Naive thymus-derived CD4-positive, alpha-beta T cell (primary cell): ENCODE results near the gene USP37. TPM values are rescaled to one million over a fixed set of nuclear protein-coding genes. Genes with fewer than 3 reads are reported as not detected.
A peak's percentile ranks its signal among the peaks of the same experiment; 100 is the strongest.

ENCODE experiments used
- ATAC-seq: fragments of 150-1000 bp; cut with Tn5 transposase; 2 replicates; pipeline ENCODE4 v1.10.0; 2021; ENCODE audit warnings: mild to moderate bottlenecking, moderate library complexity
- CTCF ChIA-PET: fragments of 350-600 bp; sonication (Branson Sonifier 250); formaldehyde crosslinking; loops from one replicate; lab custom pipeline; 2021; ENCODE audit warnings: antibody characterized with exemption; lab: Charles Lee
- POLR2A ChIA-PET: fragments of 350-600 bp; sonication (Branson Sonifier 250); formaldehyde crosslinking; loops from one replicate; lab custom pipeline; 2021; ENCODE audit warnings: antibody characterized with exemption, inconsistent platforms; lab: Charles Lee
- DNase-seq, 9 donors: peaks; one replicate each; pipeline versions ENCODE4 v3.0.0 to v3.0.0-alpha.2; 2020 to 2022; ENCODE audit warnings: mixed read lengths in 1 of 9
- H3K27ac ChIP-seq: one replicate; pipeline ENCODE4 v1.7.0; 2013; ENCODE audit warnings: mild to moderate bottlenecking, low read depth, low read length, moderate library complexity
- H3K27me3 ChIP-seq, 2 donors: one replicate each; pipeline ENCODE4 v1.7.0; 2013; ENCODE audit warnings: low read length in 2 of 2, mild to moderate bottlenecking in 2 of 2, moderate library complexity in 2 of 2; ENCODE audit not compliant: control insufficient read depth in 2 of 2, insufficient read depth in 2 of 2
- H3K36me3 ChIP-seq, 3 experiments: 1 replicate in 2 of 3; 2 replicates in 1 of 3; pipeline ENCODE4 v1.7.0; 2013; ENCODE audit warnings: low read length in 3 of 3, mild to moderate bottlenecking in 3 of 3, moderate library complexity in 1 of 3; ENCODE audit not compliant: insufficient read depth in 3 of 3, control insufficient read depth in 2 of 3
- H3K4me1 ChIP-seq, 2 donors: one replicate each; pipeline ENCODE4 v1.7.0; 2013; ENCODE audit warnings: low read length in 2 of 2, mild to moderate bottlenecking in 2 of 2, moderate library complexity in 1 of 2; ENCODE audit not compliant: control insufficient read depth in 2 of 2, insufficient read depth in 2 of 2
- H3K4me3 ChIP-seq: 2 replicates; pipeline ENCODE4 v1.7.0; 2013; ENCODE audit warnings: mild to moderate bottlenecking, low read length
- H3K9me3 ChIP-seq, 3 experiments: 1 replicate in 2 of 3; 2 replicates in 1 of 3; pipeline ENCODE4 v1.7.0; 2013; ENCODE audit warnings: low read length in 3 of 3; ENCODE audit not compliant: control insufficient read depth in 2 of 3
- H3K27ac Mint-ChIP-seq, 9 donors: one replicate each; pipeline ENCODE4 v1.8.0; 2020 to 2022; ENCODE audit warnings: mixed read lengths in 9 of 9, mild to moderate bottlenecking in 8 of 9, moderate library complexity in 5 of 9, inconsistent platforms in 2 of 9
- H3K27me3 Mint-ChIP-seq, 5 donors: one replicate each; pipeline ENCODE4 v1.8.0; 2021 to 2022; ENCODE audit warnings: mixed read lengths in 5 of 5, mild to moderate bottlenecking in 1 of 5
- H3K36me3 Mint-ChIP-seq, 5 donors: one replicate each; pipeline ENCODE4 v1.8.0; 2020 to 2022; ENCODE audit warnings: mixed read lengths in 5 of 5, mild to moderate bottlenecking in 3 of 5, inconsistent platforms in 1 of 5
- H3K4me1 Mint-ChIP-seq, 7 donors: one replicate each; pipeline ENCODE4 v1.8.0; 2020 to 2022; ENCODE audit warnings: mixed read lengths in 7 of 7, mild to moderate bottlenecking in 3 of 7, inconsistent platforms in 1 of 7
- H3K4me3 Mint-ChIP-seq, 10 donors: one replicate each; pipeline ENCODE4 v1.8.0; 2020 to 2022; ENCODE audit warnings: mild to moderate bottlenecking in 10 of 10, mixed read lengths in 10 of 10, moderate library complexity in 6 of 10, inconsistent platforms in 2 of 10
- H3K9me3 Mint-ChIP-seq, 11 donors: one replicate each; pipeline ENCODE4 v1.8.0; 2020 to 2022; ENCODE audit warnings: mixed read lengths in 11 of 11, mild to moderate bottlenecking in 4 of 11, inconsistent platforms in 1 of 11, moderate library complexity in 1 of 11
- intact Hi-C, 2 donors: fragments of 100-400 bp; cut with micrococcal nuclease; formaldehyde crosslinking; loops; one replicate each; pipeline ENCODE4 v1.15.1; 2023
- polyA plus RNA-seq, 2 donors: library from polyadenylated mRNA; unstranded; fragments of 300-500 nt; fragmentation: Illumina TruSeq; gene quantifications; one replicate each; pipeline ENCODE4 v1.2.3, GENCODE V29; 2021
- total RNA-seq, 6 experiments: library from RNA in 5 of 6; stranded (reverse) in 5 of 6; gene quantifications; 1 replicate in 5 of 6; 2 replicates in 1 of 6; pipeline ENCODE4 v1.2.3 and lab custom pipeline; 2021 to 2026

The USP37 gene
- total and polyA plus RNA-seq, 7 experiments from 2014 or later = 10.1 to 36.3 (median 24.6) TPM

DNA sequence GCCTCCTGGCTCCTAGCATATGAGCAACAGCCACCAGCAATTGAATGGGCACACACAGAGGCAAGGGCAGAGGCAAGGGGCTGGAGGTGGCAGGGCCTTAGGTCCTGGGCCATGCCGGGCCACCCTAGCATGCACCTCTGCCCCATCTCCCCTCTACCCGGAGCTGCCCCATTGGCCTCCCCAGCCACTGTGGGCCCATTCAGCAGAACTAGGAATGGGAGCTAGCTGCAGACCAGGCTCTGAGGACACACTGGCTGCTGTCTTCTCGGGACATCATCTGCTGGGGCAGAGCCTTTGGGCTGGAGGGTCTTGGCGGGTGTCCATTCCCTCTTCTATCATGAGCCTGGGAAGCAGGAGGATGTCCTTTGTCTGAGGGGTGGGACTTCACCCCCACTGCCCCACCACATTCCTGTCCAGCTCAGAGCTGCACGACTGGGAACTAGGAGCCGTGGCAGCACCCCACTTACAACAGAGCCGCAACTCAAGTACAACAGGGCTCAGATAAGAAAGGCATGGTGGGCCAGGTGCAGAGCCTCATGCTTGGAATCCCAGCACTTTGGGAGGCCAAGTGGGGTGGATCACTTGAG, 148.4 kb downstream of the USP37 start:
- H3K27me3 ChIP-seq = no peaks in the 10 kb centered on the region
- no peaks in the 10 kb centered on the region for H3K36me3 ChIP-seq
- Mint-ChIP-seq H3K36me3 (no peaks in the 10 kb centered on the region), H3K9me3 (peaks cover 0 to 2% (median 0%) of the 10 kb centered on the region in 11 donors), H3K4me3 (no peak overlapping the region), H3K27me3 (no peaks in the 10 kb centered on the region), H3K27ac (no peak overlapping the region), H3K4me1 (peaks cover 0 to 2% (median 0%) of the 10 kb centered on the region in 7 donors)
- CTCF ChIA-PET = no interaction called here
- H3K4me3 ChIP-seq = no peak overlapping the region
- H3K27ac ChIP-seq = no peak overlapping the region
- H3K9me3 ChIP-seq = no peaks in the 10 kb centered on the region
- DNase-seq (no peak), ATAC-seq (no peak)
- POLR2A ChIA-PET = no interaction called here
- intact Hi-C loops = no loop called here
- H3K4me1 ChIP-seq = no peaks in the 10 kb centered on the region

GRCh38 chr2:218418717-218419458, 149.3 kb downstream of the USP37 start, which contains the start of gene VIL1:
TSS of gene VIL1 (plus strand) at chr2:218419123. CDS start at chr2:218423779, 4,656 bp downstream.
- no peak within 1 kb of the TSS for H3K4me3 ChIP-seq
- ATAC-seq (no peak), DNase-seq (no peak)
- Mint-ChIP-seq H3K27me3 (no peaks in the 10 kb centered on the region), H3K4me1 (peaks cover 0 to 2% (median 0%) of the 10 kb centered on the region in 7 donors), H3K4me3 (no peak within 1 kb of the TSS), H3K9me3 (peaks cover 0 to 2% (median 0%) of the 10 kb centered on the region in 11 donors), H3K36me3 (no peaks in the 10 kb centered on the region), H3K27ac (peak within 1 kb of the TSS in 1 of 9 donors; percentile 45)
- H3K9me3 ChIP-seq = no peaks in the 10 kb centered on the region
- H3K4me1 ChIP-seq = no peaks in the 10 kb centered on the region
- H3K27ac ChIP-seq = no peak within 1 kb of the TSS
- intact Hi-C loops = no loop called here
- H3K27me3 ChIP-seq = no peaks in the 10 kb centered on the region
- no peaks in the 10 kb centered on the region for H3K36me3 ChIP-seq
- CTCF ChIA-PET = no interaction called here
- POLR2A ChIA-PET = no interaction called here

- no peaks in the 10 kb centered on the region for H3K36me3 ChIP-seq
- H3K27me3 ChIP-seq = no peaks in the 10 kb centered on the region
- POLR2A ChIA-PET = no interaction called here
- H3K27ac ChIP-seq = no peak overlapping the region
- no peaks in the 10 kb centered on the region for H3K9me3 ChIP-seq
- H3K4me3 ChIP-seq = no peak overlapping the region
- no peaks in the 10 kb centered on the region for H3K27me3 Mint-ChIP-seq
- no peaks in the 10 kb centered on the region for H3K4me1 ChIP-seq
- ATAC-seq = no peak
- no peak overlapping the region for H3K27ac Mint-ChIP-seq
- no peaks in the 10 kb centered on the region for H3K36me3 Mint-ChIP-seq
- H3K9me3 Mint-ChIP-seq = peaks cover 0 to 2% (median 0%) of the 10 kb centered on the region in 11 donors
- CTCF ChIA-PET = no interaction called here
- no peak for DNase-seq
- intact Hi-C loops = no loop called here
- no peak overlapping the region for H3K4me3 Mint-ChIP-seq
- H3K4me1 Mint-ChIP-seq = peaks cover 0 to 2% (median 0%) of the 10 kb centered on the region in 7 donors
Measured at GRCh38 chr2:218418321-218418716, 149.8 kb downstream of the USP37 start.

DNA sequence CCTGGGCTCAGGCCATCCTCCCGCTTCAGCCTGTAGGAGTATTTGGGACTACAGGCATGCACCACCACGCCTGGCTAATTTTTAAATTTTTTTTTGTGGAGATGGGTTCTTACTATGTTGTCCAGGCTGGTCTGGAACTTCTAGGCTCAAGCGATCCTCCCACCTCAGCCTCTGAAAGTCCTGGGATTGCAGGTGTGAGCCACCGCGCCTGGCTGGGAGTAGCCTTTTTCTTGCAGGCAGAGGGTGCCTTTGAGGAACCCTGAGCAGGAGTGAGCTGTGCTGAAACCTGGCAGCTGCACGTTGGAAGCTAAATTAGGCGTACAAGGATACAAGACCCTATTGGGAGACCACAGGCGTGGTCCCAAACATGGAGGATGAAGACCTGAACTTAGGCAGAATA, 160.4 kb downstream of the USP37 start:
- Mint-ChIP-seq H3K4me3 (peak overlapping the region in 7 of 10 donors; percentile 25 to 92 (median 85)), H3K27ac (peak overlapping the region in 4 of 9 donors; percentile 14 to 89 (median 51)), H3K36me3 (peaks cover 0 to 16% (median 0%) of the 10 kb centered on the region in 5 donors), H3K27me3 (peaks cover 0 to 3% (median 0%) of the 10 kb centered on the region in 5 donors), H3K9me3 (no peaks in the 10 kb centered on the region), H3K4me1 (peaks cover 34 to 57% (median 53%) of the 10 kb centered on the region in 7 donors)
- no peak for ATAC-seq
- DNase-seq = no peak
- intact Hi-C loops = loop anchor here in 1 of 2 donors (1.0 to 2.0 kb wide), 2 partner anchors 121 to 241 kb away; no protein-coding TSS in a partner anchor
- peaks cover 18 to 23% of the 10 kb centered on the region in 2 donors for H3K4me1 ChIP-seq
- H3K4me3 ChIP-seq = no peak overlapping the region
- CTCF ChIA-PET = interaction anchor here (1.1 kb wide), 1 partner anchor 58 kb away, joined by 3 read pairs; no protein-coding TSS in a partner anchor
- no peak overlapping the region for H3K27ac ChIP-seq
- H3K27me3 ChIP-seq = no peaks in the 10 kb centered on the region
- POLR2A ChIA-PET = interaction anchor here (0.7 to 4.6 kb wide), 3 partner anchors 11 to 162 kb away, joined by 3 to 36 read pairs (median 3); no protein-coding TSS in a partner anchor
- H3K9me3 ChIP-seq = no peaks in the 10 kb centered on the region
- peaks cover 0 to 27% (median 0%) of the 10 kb centered on the region in 3 experiments for H3K36me3 ChIP-seq

DNA sequence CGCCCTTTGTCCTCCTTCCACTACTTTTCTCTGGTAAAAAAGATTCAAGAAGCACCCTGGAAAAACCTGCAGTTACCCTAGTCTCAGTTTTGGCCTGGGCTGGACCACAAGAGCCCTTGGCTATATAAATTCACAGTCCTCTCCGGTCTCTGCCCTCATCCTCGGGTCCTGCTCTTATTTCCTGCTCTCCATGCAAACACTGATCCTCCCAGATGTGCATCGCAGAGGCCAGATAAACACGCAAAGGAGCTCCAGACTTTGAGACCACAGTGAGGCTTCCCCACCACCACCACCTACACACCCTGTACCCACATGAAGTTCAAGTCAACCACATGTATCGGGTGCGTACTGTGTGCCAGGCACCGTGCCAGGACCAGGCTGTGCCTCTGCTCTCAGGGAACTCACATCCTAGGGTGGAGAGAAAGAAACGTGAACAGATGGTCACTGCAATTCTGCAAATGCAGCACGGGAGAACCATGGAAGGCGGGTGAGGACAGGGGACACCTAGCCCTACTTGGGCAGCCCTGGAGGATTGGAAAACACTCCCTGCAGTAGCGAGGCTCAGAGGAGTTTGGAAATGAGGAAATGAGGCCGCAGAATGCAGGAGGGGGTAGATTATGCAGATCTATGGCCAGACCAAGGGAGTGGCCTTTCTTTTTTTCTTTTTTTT, 161.1 kb downstream of the USP37 start:
- peaks cover 0 to 21% (median 0%) of the 10 kb centered on the region in 5 donors for H3K36me3 Mint-ChIP-seq
- POLR2A ChIA-PET = interaction anchor here (0.8 to 4.6 kb wide), 7 partner anchors 10 to 164 kb away, joined by 3 to 36 read pairs (median 3); partner anchors contain the start of gene USP37

More for the DNA sequence above, 161.1 kb downstream of the USP37 start:
- Histone ChIP-seq H3K9me3 (no peaks in the 10 kb centered on the region), H3K4me3 (peak overlapping the region; percentile 56), H3K27me3 (no peaks in the 10 kb centered on the region), H3K36me3 (peaks cover 0 to 33% (median 0%) of the 10 kb centered on the region in 3 experiments), H3K27ac (peak overlapping the region; percentile 75), H3K4me1 (peaks cover 18 to 25% of the 10 kb centered on the region in 2 donors)
- CTCF ChIA-PET = interaction anchor here (1.0 to 2.7 kb wide), 3 partner anchors 10 to 49 kb away, joined by 3 to 11 read pairs (median 6); no protein-coding TSS in a partner anchor
- H3K4me3 Mint-ChIP-seq = peak overlapping the region; percentile 77 to 95 (median 87)
- H3K27me3 Mint-ChIP-seq = peaks cover 0 to 3% (median 0%) of the 10 kb centered on the region in 5 donors
- ATAC-seq = peak; percentile 60
- intact Hi-C loops = loop anchor here (1.0 to 2.0 kb wide), 10 partner anchors 11 to 981 kb away; partner anchors contain the start of genes CNOT9 (in 2 of the 2), TTLL4 (in 2 of the 2) and USP37 (in 2 of the 2)
- no peaks in the 10 kb centered on the region for H3K9me3 Mint-ChIP-seq
- peak in 8 of 9 donors; percentile 46 to 80 (median 76) for DNase-seq
- H3K4me1 Mint-ChIP-seq = peaks cover 31 to 58% (median 48%) of the 10 kb centered on the region in 7 donors
- peak overlapping the region; percentile 83 to 95 (median 91) for H3K27ac Mint-ChIP-seq
